ENCODE results near the gene PDK2. TPM values are rescaled to one million over a fixed set of nuclear protein-coding genes. Genes with fewer than 3 reads are reported as not detected.
A peak's percentile ranks its signal among the peaks of the same experiment; 100 is the strongest.

The PDK2 gene
- total and polyA plus RNA-seq, 10 of the 15 experiments (the other 5 are each of a cell fraction or from before 2014, with no cell fraction given): 0.98 to 22.6 (median 12.3) TPM

- TF ChIP-seq NKRF (conservative IDR thresholded peaks at IDR 0.05) (no peak), SIX5 (IDR thresholded peaks at IDR 0.05; ENCODE audit: low read depth, low read length, severe bottlenecking) (no peak), RB1 (IDR thresholded peaks at IDR 0.05; ENCODE audit: borderline replicate concordance) (peak; percentile 93), ATF3 (IDR thresholded peaks at IDR 0.05; ENCODE audit: borderline replicate concordance, extremely low read depth, low read depth, low read length) (no peak), RBBP5 (conservative IDR thresholded peaks at IDR 0.05) (no peak), PAX5 (IDR thresholded peaks at IDR 0.05; ENCODE audit: borderline replicate concordance, low read depth, low read length) (peak; percentile 70; the same call in 1 of the 2 replicates), EED (IDR thresholded peaks at IDR 0.05; ENCODE audit: low read depth) (peak; percentile 91), CEBPZ (IDR thresholded peaks at IDR 0.05; ENCODE audit: low read depth, low read length) (no peak), CBFB (IDR thresholded peaks at IDR 0.05; ENCODE audit: low read depth) (peak; percentile 73; the same call in 1 of the 2 replicates), POLR2AphosphoS5 (IDR thresholded peaks at IDR 0.05; ENCODE audit: low read length) (0 out of 2 replicates have a peak, but pooled peaks have one; percentile 49), EGR1 (IDR thresholded peaks at IDR 0.05; ENCODE audit: borderline replicate concordance in 1 of 2, low read depth in 2 of 2, low read length in 2 of 2) (peak in 1 of 2 experiments; percentile 92; a peak in 2 of 3 replicates), DPF2 (IDR thresholded peaks at IDR 0.05) (peak; percentile 72), ZNF217 (IDR thresholded peaks at IDR 0.05) (peak; percentile 49; the same call in 1 of the 2 replicates), PKNOX1 (IDR thresholded peaks at IDR 0.05) (no peak), RFX5 (IDR thresholded peaks at IDR 0.05; ENCODE audit: low read depth, low read length) (no peak)
Measured at GRCh38 chr17:50151937-50152547, 56.9 kb downstream of the PDK2 start (continued).
